GM18498 (cell line): ENCODE results near the gene KLHL22.
A peak's percentile ranks its signal among the peaks of the same experiment; 100 is the strongest.
"Not testable (repeated sequence)": the region's sequence is repeated elsewhere in the genome, so short reads cannot be mapped to it uniquely, and the experiment has no call there.

Experiments used
- ATAC-seq: cut with Tn5 transposase; IDR thresholded peaks from one replicate; pipeline ENCODE4 v1.9.1; 2021; ENCODE audit warnings: mild to moderate bottlenecking, moderate library complexity; ENCODE audit not compliant: unreplicated experiment

The KLHL22 gene, protein sequence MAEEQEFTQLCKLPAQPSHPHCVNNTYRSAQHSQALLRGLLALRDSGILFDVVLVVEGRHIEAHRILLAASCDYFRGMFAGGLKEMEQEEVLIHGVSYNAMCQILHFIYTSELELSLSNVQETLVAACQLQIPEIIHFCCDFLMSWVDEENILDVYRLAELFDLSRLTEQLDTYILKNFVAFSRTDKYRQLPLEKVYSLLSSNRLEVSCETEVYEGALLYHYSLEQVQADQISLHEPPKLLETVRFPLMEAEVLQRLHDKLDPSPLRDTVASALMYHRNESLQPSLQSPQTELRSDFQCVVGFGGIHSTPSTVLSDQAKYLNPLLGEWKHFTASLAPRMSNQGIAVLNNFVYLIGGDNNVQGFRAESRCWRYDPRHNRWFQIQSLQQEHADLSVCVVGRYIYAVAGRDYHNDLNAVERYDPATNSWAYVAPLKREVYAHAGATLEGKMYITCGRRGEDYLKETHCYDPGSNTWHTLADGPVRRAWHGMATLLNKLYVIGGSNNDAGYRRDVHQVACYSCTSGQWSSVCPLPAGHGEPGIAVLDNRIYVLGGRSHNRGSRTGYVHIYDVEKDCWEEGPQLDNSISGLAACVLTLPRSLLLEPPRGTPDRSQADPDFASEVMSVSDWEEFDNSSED

DNA sequence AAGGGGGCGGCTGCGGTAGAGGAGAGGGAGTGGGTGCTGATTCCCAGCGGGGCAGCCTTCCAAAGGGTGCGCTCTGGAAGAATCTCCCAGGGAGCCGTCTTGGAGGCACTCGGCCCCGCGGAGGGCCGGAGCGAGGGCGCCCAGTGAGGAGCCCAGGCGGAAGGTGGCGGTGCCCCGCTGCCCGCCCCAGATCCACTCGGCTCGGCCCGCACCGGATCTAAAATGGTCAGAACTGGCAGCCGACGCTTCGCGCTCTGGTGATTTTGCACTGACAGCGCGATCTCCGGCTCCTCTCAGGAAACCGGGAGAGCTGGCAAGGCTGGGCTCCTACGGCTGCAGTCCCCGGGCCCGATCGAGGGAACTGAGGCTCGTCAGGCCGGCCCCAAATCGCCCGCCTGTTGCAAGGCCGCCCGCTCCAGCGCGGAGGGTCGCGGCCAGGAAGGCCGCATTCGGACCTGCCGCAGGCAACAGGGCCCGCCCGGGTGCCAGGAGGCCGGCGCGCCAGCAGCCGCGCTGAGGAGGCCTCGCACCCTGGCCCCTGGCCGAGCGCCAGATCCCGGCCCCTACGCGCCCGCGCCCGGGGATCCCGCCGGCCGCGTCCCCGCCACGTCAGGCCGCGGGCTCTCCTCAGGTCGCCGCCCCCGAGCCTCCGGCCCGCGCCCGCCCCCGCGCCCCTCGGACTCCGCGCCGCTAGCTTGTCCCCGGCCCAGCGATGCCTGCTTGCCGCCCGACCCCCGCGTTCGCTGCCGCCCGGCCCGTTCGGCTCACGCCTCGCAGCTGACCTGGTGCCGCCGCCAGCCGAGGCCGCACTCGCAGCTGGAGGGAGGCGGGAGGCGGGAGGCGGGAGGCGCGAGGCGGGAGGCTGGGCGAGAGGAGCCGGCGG is at the start of gene KLHL22:
KLHL22 (minus strand) TSS at position 818 of the 883 bp plus-strand sequence. CDS start 6,584 bp downstream, outside the sequence.
- ATAC-seq, result peak; percentile 50

DNA sequence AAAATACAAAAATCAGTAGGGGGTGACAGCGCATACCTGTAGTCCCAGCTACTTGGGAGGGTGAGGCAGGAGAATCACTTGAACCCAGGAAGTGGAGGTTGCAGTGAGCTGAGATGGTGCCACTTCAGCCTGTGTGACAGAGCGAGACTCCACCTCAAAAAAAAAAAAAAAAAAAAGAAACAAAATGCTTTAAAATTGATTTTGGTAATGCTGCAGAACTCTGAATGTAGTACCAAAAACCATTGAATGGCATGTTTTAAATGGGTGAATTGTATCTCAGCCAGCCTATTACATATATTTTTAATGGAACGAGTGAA is 49.7 kb upstream of the KLHL22 start:
- not testable (repeated sequence) for ATAC-seq

DNA sequence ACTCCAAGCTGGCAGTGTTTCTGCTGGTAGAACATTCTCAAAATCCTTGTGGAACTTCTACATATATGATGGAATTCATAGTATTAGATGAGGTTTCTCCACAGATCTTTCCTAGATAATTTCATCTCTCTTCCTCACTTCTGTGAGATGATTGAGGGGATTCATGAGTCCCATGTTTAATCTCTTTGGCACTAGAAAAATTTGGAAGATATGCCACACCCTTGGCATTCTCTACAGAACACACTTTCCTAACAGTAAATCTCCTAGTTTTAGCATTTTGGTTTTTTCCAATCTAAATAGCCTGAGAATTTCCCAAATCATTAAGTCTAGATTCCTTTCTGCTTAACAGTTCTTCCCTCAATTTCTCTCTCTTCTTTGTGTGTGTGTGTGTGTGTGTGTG is 47.1 kb upstream of the KLHL22 start:
- ATAC-seq, result no peak

DNA sequence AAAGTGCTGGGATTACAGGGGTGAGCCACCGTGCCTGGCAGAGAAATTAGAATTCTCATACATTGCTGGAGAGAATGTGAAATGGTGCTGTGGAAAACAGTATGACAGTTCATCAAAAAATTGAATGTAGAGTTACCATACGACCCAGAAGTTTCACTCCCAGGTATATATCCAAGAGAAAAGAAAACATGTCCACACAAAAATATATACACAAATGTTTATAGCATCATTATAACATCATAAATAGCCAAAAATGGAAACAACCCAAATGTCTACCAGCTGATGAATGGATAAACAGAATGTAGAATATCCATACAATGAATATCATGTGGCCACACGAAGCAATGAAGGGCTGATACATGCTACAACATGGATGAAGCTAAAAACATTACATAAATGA is 46.5 kb upstream of the KLHL22 start:
- ATAC-seq, result no peak

DNA sequence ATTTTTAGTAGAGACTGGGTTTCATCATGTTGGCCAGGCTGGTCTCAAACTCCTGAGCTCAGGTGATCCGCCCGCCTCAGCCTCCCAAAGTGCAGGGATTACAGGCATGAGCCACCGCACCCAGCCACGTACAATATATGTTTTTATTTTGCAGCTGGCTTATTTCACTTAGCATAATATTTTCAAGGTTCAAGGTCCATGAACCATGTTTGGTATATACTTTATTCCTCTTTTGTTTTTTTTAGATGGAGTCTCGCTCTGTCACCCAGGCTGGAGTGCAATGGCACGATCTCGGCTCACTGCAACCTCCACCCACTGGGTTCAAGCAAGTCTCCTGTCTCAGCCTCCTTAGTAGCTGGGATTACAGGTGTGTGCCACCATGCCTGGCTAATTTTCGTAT is 43.3 kb upstream of the KLHL22 start:
- not testable (repeated sequence) for ATAC-seq

DNA sequence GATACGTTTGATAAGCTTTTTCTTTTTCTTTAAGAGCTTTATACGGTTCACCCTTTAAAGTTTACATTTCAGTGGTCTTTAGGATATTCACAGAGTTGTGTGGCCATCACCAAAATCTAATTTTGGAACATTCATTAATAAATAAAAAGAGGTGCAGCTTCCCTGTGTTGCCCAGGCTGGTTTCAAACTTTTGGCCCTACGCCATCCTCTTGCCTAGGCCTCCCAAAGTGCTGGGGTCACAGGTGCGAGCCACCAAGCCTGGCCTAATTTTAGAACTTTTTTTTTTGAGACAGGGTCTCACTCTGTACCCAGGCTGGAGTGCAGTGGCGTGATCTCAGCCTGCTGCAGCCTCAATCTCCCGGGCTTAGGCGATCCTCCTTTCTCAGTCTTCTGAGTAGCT is 42.4 kb upstream of the KLHL22 start:
- no peak for ATAC-seq

DNA sequence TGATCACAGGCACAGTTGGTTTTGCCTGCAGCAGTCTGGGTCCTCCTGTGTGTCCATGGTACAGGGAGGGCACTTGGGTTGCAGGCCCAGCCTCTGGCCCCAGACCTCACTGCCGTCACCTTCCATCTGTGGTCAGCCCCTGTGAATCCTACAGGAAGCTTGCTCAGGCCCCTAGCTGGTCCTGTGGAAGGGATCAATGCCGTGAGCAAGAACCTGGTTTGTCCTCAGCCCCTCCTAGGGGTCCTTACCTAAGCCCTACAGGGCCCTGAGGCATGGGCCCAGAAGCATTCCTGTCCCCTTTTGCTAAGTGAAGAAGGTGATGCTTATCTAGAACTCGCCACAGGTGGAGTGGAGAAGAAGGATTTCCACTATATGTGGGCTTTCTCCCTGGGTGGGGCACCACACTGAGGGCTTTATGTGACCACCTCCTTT is 41.7 kb upstream of the KLHL22 start:
- ATAC-seq, result no peak

DNA sequence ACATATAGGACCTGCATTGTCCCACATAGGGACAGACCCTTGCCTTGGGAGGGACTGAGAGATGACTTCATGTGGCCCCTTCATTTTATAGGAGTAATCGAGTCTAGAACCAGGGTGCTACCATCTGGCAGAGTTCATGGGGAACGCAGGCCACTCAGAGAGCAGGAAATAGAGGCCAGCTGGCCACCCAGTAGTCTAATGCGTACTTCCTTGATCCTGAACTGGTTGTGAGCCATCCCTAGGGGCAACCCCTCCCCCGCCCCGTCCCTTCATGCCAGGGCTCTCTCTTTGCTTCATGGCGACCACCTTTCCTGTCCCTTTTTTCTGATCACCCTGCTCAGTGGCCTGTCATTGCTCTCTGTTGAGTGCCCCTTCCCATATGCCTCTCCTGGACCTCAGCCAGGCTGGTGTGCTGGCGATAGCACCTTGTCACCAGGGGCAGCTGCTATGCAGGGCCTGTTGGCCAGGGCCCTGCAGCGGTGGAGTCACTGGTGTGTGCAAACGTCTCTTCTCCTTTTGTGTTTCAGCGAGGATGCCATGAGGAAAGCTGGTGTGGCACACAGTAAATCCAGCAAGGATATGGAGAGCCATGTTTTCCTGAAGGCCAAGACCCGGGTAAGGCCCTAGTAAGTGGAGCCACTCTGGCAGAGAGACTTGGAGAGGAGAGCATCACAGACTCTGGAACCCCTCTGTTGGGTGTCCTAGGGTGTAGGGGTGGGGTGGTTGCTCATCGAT is 41.2 kb upstream of the KLHL22 start:
- no peak for ATAC-seq

DNA sequence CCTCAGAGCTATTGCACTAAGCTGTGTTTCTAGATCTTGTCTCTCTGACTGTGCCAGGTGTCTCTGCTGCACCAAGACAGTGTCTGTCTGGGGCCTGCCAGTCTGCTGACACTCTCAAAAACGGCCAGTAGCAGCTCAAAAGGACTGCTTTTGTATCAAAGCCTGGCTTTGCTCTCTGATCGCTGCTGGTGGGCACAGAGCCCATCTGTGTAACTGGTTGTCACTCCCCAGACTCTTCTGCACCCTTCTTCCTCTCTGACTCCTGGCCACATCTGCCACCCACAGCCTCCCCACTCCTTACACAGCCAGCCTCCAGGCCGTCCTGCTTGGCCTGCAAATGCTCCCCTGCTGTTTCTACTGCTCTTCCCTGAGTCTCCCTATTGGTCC is 38.3 kb upstream of the KLHL22 start:
- ATAC-seq, result no peak

DNA sequence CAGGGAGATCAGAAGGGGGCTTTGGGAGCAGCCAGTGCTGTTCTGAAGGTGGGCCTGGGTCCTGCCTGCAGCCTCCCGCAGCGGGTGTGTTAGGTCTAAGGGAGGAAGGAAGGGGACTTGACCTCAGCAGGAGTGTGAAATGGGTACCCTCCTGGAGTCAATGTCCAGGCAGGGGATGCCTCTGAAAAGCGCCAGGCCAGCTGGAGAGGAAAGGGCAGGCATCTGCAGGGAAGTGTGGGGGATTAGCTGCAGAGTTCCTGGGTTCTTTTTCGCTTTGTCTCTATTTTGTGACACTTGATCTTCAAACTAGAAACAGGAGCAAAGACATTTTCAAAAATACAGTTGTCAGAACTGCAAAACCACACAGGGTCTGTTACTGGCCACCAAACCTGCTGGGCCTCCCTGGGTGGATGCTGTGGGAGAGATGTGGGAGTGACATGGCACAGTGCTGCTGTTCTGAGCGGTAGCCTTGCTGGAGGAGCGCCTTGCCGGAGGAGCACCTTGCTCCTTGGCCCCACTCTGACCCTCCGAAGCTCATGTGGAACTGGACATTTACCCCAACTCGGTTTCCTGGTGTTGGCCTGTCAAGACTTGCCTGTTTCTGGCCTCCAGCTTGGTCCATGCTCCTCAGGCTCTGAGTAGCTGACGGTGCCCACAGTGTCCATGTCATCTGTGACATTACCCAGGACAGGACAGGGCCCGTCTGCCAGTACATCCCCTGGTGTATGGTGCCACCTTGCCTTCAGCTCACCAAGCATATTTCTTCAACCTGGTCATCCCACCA is 37.7 kb upstream of the KLHL22 start:
- ATAC-seq, result no peak

DNA sequence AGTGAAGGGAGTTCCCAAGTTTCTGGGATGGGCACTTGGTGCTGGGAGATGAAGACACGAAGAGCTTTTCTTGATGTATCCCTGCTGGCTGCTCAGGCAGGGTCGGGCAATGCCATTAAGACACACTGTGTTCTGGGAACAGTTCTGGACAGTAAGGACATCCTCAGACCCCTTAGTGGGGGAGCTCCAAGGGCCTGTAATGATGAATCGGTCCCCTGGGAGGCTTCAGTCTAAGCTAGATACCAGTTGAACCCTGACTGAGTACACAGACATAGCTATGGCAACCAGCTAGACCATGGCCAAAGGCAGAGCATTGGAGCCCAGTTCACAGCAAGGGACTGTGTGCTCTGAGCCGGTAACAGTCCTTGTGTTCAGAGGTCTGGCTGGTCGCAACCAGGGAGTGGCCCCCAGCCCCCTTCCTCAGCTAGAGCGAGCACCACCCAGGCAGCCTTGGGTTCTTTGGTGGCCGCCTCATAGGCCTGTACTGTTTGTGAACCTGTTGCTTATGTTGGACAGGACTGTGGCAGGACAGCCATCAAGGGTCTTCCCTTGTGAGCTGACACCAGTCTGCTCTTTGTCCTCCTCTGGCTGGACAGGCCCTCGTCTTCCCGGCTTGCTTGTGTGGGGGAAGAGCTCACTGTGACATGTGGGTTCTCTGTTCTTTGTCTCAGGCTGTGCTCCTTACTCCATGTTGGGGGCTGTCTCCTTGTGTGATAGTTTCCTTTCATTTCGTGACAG is 36.8 kb upstream of the KLHL22 start:
- ATAC-seq, result no peak

DNA sequence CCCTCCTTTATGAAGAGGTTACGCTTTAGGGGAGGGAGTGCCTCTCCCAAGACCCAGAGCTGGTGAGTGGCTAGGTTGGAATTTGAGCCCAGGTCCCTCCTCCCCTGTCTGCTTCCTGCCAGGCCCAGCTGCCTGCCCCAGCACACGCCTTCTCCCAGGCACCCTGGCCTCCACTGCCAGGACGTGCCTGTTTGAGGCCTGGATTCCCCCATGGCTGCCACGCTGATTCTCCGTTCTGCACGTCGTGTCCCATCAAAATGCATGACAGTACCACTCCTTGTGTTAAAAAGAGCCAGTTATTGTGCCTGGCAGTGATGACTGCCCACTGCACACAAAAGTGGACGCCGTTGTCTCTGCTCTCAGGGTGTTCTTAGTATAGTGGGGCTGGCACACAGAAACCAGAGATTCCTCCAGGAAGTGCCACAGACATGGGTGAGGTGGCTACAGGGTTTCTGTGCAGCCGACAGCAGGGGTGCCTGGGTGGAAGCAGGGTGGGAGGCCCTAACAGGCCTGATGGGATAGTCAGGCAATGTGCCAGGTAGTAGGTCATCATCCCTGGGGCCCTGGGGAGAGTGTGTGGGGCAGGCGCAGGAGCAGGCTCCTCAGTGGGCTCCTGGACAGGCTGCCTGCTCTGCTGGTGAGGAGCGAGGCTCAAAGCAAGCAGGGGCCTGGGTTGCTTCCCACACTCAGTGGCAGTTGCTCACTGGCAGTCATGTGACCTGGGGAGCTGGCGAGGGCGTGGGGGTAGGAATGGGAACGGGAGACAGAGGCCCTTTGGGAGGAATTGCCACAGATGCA is 36.0 kb upstream of the KLHL22 start:
- no peak for ATAC-seq

DNA sequence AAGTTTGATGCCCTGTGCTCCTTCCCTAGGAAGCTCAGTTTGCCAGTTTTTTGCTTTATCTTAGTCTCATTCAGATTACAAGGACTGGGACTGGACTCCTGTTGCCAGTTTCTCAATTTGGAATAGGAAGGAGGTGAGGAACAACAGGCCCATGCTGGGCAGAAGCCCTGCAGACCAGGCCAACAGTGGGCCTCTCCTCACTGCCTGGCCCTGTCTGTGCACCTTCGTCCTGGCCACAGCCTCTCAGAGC is 35.5 kb upstream of the KLHL22 start:
- no peak for ATAC-seq

DNA sequence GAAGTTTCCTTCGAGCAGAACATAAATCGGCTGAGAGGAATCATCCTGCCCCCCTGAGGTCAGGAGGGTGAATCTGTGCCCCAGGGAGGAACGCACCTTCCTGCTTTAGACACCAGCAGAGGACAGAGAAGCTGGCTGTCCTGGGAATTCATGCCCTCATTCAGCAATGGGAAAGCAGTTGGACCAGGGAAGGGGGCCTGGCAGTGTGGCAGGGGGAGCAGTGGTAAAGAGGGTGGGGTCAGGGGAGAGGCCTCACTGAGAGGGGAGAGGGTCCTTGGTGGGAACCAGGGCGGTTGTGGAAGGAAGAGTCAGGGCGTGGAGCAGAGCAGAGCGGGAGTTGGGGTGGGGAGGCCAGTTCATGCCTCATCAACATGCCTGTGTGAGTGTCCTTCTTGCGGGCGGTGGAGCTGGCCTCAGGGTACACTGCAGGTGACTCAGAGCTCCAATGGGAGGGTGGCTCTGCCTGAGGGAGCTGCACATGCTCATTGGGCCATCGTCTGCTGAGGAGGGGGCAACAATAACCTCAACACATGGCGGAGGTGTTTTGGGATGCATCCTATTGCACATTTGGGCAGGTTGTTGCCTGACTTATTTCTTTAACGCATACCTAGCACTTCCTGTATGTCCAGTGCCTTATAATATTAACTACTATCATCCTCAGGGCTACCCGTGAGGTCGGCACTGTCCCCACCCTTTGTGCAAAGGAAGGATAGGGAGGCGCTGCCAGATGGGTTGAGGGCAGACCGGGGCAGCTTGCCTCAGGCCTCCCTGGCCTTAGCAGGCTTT is 35.0 kb upstream of the KLHL22 start:
- ATAC-seq, result no peak

DNA sequence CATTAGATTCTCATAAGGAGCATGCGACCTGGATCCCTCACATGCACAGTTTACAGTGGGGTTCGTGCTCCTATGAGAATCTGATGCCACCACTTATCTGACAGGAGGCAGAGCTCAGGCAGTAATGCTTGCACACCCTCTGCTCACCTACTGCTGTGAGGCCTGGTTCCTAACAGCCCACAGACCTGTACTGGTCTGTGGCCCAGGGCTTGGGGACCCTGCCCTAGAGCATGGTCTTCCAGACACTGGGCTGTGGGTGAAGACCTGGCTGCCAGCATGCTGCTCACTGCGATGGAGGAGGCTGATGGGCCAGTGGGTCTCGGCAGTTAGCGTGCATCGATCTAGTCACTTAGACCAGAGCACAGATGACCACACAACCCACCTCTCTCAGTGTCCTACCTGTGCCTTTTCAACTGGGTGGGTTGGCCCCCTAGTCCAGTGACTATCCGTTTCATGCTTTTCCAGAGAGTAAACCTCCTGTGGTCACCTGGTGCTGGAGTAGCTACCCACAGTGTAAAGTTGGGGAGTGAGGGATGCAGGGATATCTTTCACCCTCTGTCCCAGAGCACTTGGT is 32.9 kb upstream of the KLHL22 start:
- ATAC-seq, result no peak

DNA sequence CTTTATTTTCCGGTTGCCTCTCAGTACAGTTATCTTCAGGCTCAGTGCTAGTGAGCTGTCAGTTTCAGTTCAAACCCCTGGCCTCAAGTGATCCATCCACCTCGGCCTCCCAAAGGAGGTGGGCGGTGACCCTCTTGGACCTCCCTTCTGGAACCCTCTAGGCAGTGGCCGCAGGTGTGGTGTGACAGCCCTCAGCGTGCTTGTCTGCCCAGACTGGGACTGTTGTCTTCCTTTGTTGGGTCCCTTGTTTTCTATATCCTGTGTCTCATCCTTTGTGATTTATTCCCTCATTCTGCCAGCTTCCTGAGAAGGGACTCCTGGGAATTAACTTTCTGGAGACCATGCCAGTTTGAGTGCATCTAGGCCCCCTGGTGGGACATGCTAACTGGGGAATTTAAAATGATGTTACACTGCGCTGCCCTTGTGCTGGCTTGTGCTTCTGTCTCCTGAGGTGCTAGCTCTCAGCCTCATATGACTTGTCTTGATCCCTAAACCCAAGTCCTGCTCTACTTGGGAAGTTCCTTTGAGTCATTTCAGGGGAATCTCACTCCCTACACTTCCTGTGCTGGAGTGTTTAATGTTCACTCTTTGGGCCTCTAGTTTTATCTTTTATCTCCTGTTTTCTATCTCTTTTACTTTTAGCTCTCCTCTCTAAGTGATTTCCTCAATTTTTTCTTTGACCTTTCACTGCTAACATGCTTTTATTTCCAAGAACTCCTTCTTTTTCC is 31.2 kb upstream of the KLHL22 start:
- no peak for ATAC-seq

DNA sequence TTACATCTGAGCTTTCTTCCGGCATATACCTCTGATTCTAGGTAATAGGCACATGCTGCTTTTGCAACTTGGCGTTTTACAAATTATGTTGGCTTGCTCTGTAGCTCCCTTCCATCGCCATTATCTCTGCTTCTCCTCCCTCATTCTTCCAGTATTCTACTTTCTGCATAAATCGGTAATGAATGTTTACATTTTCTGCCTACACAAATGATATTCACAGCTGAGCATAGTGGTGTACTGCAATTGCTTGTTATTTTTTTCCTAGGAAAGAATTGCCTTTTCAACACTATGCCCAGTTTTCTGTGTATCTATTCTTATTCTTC is 30.7 kb upstream of the KLHL22 start:
- ATAC-seq, result no peak
